ENCODE data around the gene HOXD13.

DNA sequence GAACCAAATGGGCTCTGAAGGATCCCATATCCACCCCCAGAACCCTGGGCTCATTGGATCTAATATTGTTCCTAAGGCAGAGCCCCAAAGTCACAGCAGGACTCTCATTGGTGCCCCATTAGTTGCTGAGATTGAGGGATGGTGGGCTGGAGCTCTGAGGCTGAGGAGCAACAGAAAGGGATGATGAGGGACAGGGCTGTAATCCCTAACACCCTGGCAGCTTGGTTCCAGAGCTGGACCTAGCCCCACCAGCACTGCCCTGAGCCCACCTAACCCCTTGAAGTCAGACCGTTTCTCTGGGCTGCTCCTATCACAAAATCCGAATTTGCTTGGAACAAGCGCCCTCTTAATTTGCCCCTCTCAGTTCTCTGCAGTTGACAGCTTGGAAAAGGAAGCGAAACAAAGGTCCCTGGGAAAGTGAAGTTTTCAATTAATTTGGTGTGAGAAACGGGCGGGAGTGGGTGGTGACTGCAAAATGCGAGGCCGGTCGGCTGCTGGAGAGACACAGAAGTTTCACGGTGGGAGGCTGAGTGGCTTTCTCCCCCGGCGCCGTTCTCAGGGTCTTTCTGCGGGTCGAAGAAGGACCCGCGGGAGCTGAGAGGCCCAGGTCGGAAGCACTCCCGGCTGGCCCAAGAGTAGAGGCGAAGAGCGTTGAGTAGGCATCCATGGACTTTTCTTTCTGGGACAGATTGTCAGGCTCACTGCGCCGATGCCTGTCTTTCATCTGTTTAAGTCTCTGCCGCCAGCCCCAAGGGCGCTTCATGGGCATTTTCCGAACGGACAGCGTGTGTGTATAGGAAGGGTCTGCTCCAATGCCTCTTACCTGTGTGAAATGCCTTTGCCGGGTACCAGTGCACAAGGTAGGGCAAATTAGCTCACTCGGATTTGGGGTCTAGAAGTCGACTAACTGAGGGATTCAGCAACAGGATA is 927 bp upstream of the HOXD13 start:
- TF ChIP-seq POLR2AphosphoS5 (IDR thresholded peaks at IDR 0.05; ENCODE audit: low read depth, low read length) (no peak), SIN3A (IDR thresholded peaks at IDR 0.05; ENCODE audit: borderline replicate concordance, insufficient read depth, low read length) (no peak), FOXP2 (optimal IDR thresholded peaks at IDR 0.05; ENCODE audit: borderline replicate concordance, extremely low read depth, extremely low read length, insufficient read depth) (no peak), REST (IDR thresholded peaks at IDR 0.05; ENCODE audit: insufficient read depth in 1 of 2, low read depth in 2 of 2, low read length in 2 of 2) (no peak)

Measured in PFSK-1 (cell line).